Measurements from ENCODE around the gene PRR7. TPM values are rescaled to one million over a fixed set of nuclear protein-coding genes. Genes with fewer than 3 reads are reported as not detected.

The PRR7 gene
- total RNA-seq, 1 experiment from 2014 or later = 40.6 TPM

DNA sequence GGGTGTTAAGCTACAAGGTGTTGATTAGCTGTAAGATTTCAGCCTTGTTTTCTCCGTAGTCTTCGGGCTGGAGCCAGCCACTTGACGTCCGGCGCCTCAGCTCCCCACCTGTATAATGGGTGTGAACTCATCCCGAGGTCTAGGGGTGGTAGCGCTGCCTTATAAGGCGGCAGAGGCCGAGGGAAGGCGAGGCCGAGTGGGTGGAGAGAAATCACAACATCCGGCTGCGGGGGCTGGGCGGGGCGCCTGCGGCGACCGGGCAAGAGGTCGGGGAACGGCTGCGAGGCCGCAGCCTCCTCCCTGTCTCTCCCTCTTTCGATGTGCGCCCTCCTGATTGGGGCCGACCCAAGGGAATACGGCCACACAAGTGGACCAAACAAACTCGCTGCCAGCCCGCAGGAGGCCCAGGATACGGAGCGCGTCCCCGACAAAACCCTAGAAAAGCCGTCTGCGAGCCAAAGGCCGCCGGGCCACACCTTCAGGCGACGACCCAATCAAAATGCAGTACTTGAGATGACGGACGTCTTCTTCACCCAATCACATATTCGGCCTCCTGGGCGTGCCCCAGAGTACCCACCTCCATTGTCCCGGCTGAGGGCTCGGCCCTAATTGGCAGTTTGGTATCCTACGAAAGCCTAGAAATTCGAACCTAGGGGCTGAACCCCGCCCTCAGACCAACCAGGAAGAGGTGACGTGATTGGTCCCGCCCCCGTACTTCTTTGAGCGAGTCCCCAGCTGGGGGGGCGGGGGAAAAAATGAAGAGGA lies 20.6 kb upstream of the PRR7 start:
- peak; percentile 91 for ATAC-seq

DNA sequence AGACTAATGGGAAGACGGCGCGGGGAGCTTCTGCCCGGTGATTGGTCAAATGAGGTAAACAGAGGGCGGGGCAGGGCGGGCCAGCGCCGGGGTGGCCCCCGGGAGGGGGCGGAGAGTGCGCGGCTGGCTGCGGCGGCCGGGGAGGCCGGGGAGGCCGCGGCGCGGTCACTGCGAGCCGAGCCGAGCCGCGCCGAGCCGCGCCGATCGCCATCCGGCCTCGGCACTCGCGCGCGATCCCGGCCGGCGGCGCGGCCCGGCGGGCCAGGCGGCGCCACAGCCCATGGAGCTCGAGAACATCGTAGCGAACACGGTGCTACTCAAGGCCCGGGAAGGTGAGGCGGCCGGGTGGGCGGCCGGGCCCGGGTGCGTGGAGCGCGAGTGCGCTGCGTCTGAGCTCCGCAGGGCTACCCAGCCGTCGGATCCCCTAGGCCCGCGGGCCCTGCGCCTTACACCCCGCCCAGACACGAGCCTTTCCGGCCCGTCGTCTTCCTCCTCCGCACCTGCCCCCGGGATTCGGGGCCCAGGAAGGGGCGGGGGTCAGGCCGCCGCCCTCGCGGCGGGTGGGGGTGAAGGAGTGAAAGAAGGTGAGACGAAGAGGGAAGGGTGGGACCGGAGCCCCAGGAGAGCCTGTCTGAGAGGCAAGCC lies 19.9 kb upstream of the PRR7 start, which contains the start of gene GRK6:
GRK6 (plus strand) TSS at position 111 of the 645 bp plus-strand sequence; CDS start at position 281, 170 bp downstream.
- DNase-seq (peak; percentile 42), ATAC-seq (peak; percentile 8)
- H3F3A ChIP-seq (ENCODE audit: low read length, unreplicated experiment) = no peaks in the 10 kb centered on the region
- H3K9me2 ChIP-seq (replicated peaks; ENCODE audit: low read length) = no peaks in the 10 kb centered on the region
- H3K36me3 ChIP-seq (ENCODE audit: low read depth, low read length) = no peaks in the 10 kb centered on the region
- H3K9me3 ChIP-seq (ENCODE audit: low read length) = no peaks in the 10 kb centered on the region
- 0 out of 2 replicates have a peak, but pooled peaks cover 5% of the 10 kb centered on the region for H4K20me1 ChIP-seq (ENCODE audit: low read length)
- H3K9ac ChIP-seq (ENCODE audit: low read length) = peak within 1 kb of the TSS; percentile 90
- H3K4me1 ChIP-seq (ENCODE audit: insufficient read depth, low read length) = peaks cover 19% of the 10 kb centered on the region
- peak within 1 kb of the TSS; percentile 72 for H3K27ac ChIP-seq (ENCODE audit: low read length)
- H3K79me2 ChIP-seq (ENCODE audit: low read length) = peaks cover 31% of the 10 kb centered on the region
- intact Hi-C loops (cut with micrococcal nuclease) = loop anchor here (2.0 kb wide), 3 partner anchors 20 to 28 kb away; partner anchors contain the start of gene PRR7
- H3K27me3 ChIP-seq (ENCODE audit: low read length) = no peaks in the 10 kb centered on the region
- BruUV-seq (replicated peaks) = no TSS peak
- no peak for TF ChIP-seq EZH2 (IDR thresholded peaks at IDR 0.05; ENCODE audit: low read length, unreplicated experiment)
- H2AFZ ChIP-seq (ENCODE audit: low read length) = peak within 1 kb of the TSS; percentile 74
- peak within 1 kb of the TSS; percentile 75 for H3K4me3 ChIP-seq (ENCODE audit: low read length)
- ChIA-PET CTCF (interaction anchor here (0.6 to 2.3 kb wide), 10 partner anchors 19 to 979 kb away, joined by 4 to 32 read pairs (median 8); partner anchors contain the start of gene PRR7), POLR2A (ENCODE audit: unreplicated experiment) (interaction anchor here (0.5 to 1.0 kb wide), 13 partner anchors 15 to 973 kb away, joined by 3 to 16 read pairs (median 6); partner anchors contain the start of gene LMAN2)
- peak within 1 kb of the TSS; percentile 99 for H3K4me2 ChIP-seq (ENCODE audit: low read length)

More for the DNA sequence above, 20.6 kb upstream of the PRR7 start:
- peak overlapping the region; percentile 72 for H3K27ac ChIP-seq (ENCODE audit: low read length)
- BruUV-seq (replicated peaks) = TSS peak; percentile 93
- H3K9ac ChIP-seq (ENCODE audit: low read length) = peak overlapping the region; percentile 57
- peak overlapping the region; percentile 72 for H3K4me3 ChIP-seq (ENCODE audit: low read length)
- H3K9me2 ChIP-seq (replicated peaks; ENCODE audit: low read length) = no peaks in the 10 kb centered on the region
- peak overlapping the region; percentile 74 for H2AFZ ChIP-seq (ENCODE audit: low read length)
- H3K27me3 ChIP-seq (ENCODE audit: low read length) = no peaks in the 10 kb centered on the region
- intact Hi-C loops (cut with micrococcal nuclease) = loop anchor here (2.0 kb wide), 3 partner anchors 21 to 29 kb away; partner anchors contain the start of gene PRR7
- peak overlapping the region; percentile 77 for H3K4me2 ChIP-seq (ENCODE audit: low read length)
- TF ChIP-seq EZH2 (IDR thresholded peaks at IDR 0.05; ENCODE audit: low read length, unreplicated experiment) = no peak
- TF ChIP-seq, protein P1, sequence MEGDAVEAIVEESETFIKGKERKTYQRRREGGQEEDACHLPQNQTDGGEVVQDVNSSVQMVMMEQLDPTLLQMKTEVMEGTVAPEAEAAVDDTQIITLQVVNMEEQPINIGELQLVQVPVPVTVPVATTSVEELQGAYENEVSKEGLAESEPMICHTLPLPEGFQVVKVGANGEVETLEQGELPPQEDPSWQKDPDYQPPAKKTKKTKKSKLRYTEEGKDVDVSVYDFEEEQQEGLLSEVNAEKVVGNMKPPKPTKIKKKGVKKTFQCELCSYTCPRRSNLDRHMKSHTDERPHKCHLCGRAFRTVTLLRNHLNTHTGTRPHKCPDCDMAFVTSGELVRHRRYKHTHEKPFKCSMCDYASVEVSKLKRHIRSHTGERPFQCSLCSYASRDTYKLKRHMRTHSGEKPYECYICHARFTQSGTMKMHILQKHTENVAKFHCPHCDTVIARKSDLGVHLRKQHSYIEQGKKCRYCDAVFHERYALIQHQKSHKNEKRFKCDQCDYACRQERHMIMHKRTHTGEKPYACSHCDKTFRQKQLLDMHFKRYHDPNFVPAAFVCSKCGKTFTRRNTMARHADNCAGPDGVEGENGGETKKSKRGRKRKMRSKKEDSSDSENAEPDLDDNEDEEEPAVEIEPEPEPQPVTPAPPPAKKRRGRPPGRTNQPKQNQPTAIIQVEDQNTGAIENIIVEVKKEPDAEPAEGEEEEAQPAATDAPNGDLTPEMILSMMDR (conservative IDR thresholded peaks at IDR 0.05; ENCODE audit: low read depth, low read length) = no peak
- no peak for TF ChIP-seq EZH2phosphoT487 (IDR thresholded peaks at IDR 0.05; ENCODE audit: borderline replicate concordance, low read length)
- H4K20me1 ChIP-seq (ENCODE audit: low read length) = 0 out of 2 replicates have a peak, but pooled peaks cover 5% of the 10 kb centered on the region
- ChIA-PET CTCF (interaction anchor here (0.6 to 2.3 kb wide), 10 partner anchors 20 to 978 kb away, joined by 4 to 32 read pairs (median 8); partner anchors contain the start of gene PRR7), POLR2A (ENCODE audit: unreplicated experiment) (interaction anchor here (0.5 to 1.0 kb wide), 10 partner anchors 16 to 972 kb away, joined by 3 to 16 read pairs (median 7); no protein-coding TSS in a partner anchor)
- DNase-seq = peak; percentile 100
- peaks cover 31% of the 10 kb centered on the region for H3K79me2 ChIP-seq (ENCODE audit: low read length)
- H3K9me3 ChIP-seq (ENCODE audit: low read length) = no peaks in the 10 kb centered on the region
- H3K36me3 ChIP-seq (ENCODE audit: low read depth, low read length) = no peaks in the 10 kb centered on the region
- no peaks in the 10 kb centered on the region for H3F3A ChIP-seq (ENCODE audit: low read length, unreplicated experiment)
- peaks cover 19% of the 10 kb centered on the region for H3K4me1 ChIP-seq (ENCODE audit: insufficient read depth, low read length)
